Liver (tissue), 9 donors: Measurements from ENCODE around the gene NKX1-2. TPM values are rescaled to one million over a fixed set of nuclear protein-coding genes. Genes with fewer than 3 reads are reported as not detected.
"Not testable (repeated sequence)": the region's sequence is repeated elsewhere in the genome, so short reads cannot be mapped to it uniquely, and the experiment has no call there.

ENCODE experiments used
- DNase-seq: peaks from one replicate; pipeline ENCODE4 v3.0.0-alpha.2; 2017; ENCODE audit warnings: low spot score
- H3K27ac ChIP-seq, 2 donors: one replicate each; pipeline ENCODE4 v1.7.0; 2013; ENCODE audit warnings: inconsistent platforms in 2 of 2, low read length in 2 of 2, control low read depth in 1 of 2, low read depth in 1 of 2, mild to moderate bottlenecking in 1 of 2
- H3K27me3 ChIP-seq, 4 donors: one replicate each; pipeline versions ENCODE4 v1.6.1 to v1.7.0; 2013; ENCODE audit warnings: low read length in 3 of 4, inconsistent platforms in 1 of 4, mild to moderate bottlenecking in 1 of 4, moderate library complexity in 1 of 4; ENCODE audit not compliant: control insufficient read depth in 4 of 4, insufficient read depth in 4 of 4
- H3K36me3 ChIP-seq, 4 donors: one replicate each; pipeline versions ENCODE4 v1.6.1 to v1.7.0; 2013; ENCODE audit warnings: low read length in 3 of 4, mild to moderate bottlenecking in 3 of 4, low read depth in 1 of 4, moderate library complexity in 1 of 4; ENCODE audit not compliant: control insufficient read depth in 4 of 4, insufficient read depth in 3 of 4
- H3K4me1 ChIP-seq, 4 donors: one replicate each; pipeline versions ENCODE4 v1.6.1 to v1.7.0; 2013; ENCODE audit warnings: low read length in 3 of 4, mild to moderate bottlenecking in 3 of 4, moderate library complexity in 1 of 4; ENCODE audit not compliant: control insufficient read depth in 4 of 4, insufficient read depth in 4 of 4
- H3K4me3 ChIP-seq, 3 donors: one replicate each; pipeline versions ENCODE4 v1.6.1 to v1.7.0; 2013; ENCODE audit warnings: low read length in 3 of 3, control low read depth in 1 of 3, low read depth in 1 of 3, mild to moderate bottlenecking in 1 of 3
- H3K9ac ChIP-seq, 2 donors: one replicate each; pipeline ENCODE4 v1.7.0; 2013; ENCODE audit warnings: low read length in 2 of 2, mild to moderate bottlenecking in 2 of 2, moderate library complexity in 2 of 2, control low read depth in 1 of 2, low read depth in 1 of 2
- H3K9me3 ChIP-seq, 4 donors: one replicate each; pipeline versions ENCODE4 v1.6.1 to v1.7.0; 2013; ENCODE audit warnings: low read length in 3 of 4; ENCODE audit not compliant: control insufficient read depth in 4 of 4
- EGR1 ChIP-seq, 2 donors: IDR thresholded peaks; 2 replicates each; pipeline ENCODE4 v1.6.1; 2016 to 2018; ENCODE audit warnings: antibody characterized with exemption in 2 of 2, low read depth in 2 of 2
- FOXA1 ChIP-seq: IDR thresholded peaks from 2 replicates; pipeline ENCODE4 v1.6.1; 2016; ENCODE audit warnings: antibody characterized with exemption
- JUND ChIP-seq, 2 donors: IDR thresholded peaks; 2 replicates each; pipeline ENCODE4 v1.6.1; 2016; ENCODE audit warnings: antibody characterized with exemption in 2 of 2
- NR2F2 ChIP-seq: IDR thresholded peaks from 2 replicates; pipeline ENCODE4 v1.6.1; 2016; ENCODE audit warnings: antibody characterized with exemption
- RXRA ChIP-seq, 2 donors: IDR thresholded peaks; 2 replicates each; pipeline ENCODE4 v1.6.1; 2017 to 2018; ENCODE audit warnings: antibody characterized with exemption in 2 of 2, mild to moderate bottlenecking in 1 of 2
- TAF1 ChIP-seq: conservative IDR thresholded peaks from 2 replicates; pipeline ENCODE4 v1.6.1; 2016; ENCODE audit warnings: antibody characterized with exemption, mild to moderate bottlenecking
- YY1 ChIP-seq: IDR thresholded peaks from 2 replicates; pipeline ENCODE4 v1.6.1; 2016; ENCODE audit warnings: antibody characterized with exemption, mild to moderate bottlenecking
- WGBS: extraction: QIAGEN DNeasy Blood & Tissue Kit; methylation state at CpG from one replicate; pipeline ENCODE4 v1.1.7; 2013; 5-methylcytosine and 5-hydroxymethylcytosine counted together
- polyA plus RNA-seq, 2 donors: library from polyadenylated mRNA; stranded (reverse) in 1 of 2; unstranded in 1 of 2; fragments of 200-250 nt in 1 of 2; fragments of >200 nt in 1 of 2; fragmentation: Nextera tagmentation in 1 of 2; extraction: Ambion mirVana in 1 of 2; gene quantifications; one replicate each; pipeline versions ENCODE4 v1.2.1 to v1.2.3, GENCODE V29; 2013 to 2015
- total RNA-seq, 2 donors: library from RNA; depleted of rRNA; stranded (reverse); fragments of >200 nt; gene quantifications; one replicate each; pipeline ENCODE4 v1.2.3, GENCODE V29; 2014
- TF ChIP-seq, protein P1 (sequence below): IDR thresholded peaks from 2 replicates; pipeline ENCODE4 v1.6.1; 2016; ENCODE audit warnings: antibody characterized with exemption
- TF ChIP-seq, protein P2 (sequence below): fragments of 150-350 bp; IDR thresholded peaks from 2 replicates; pipeline ENCODE4 v1.5.1; 2017; ENCODE audit warnings: improper control_type of control experiment, low read depth, low read length; ENCODE audit not compliant: missing input control
- donor health status: healthy.
- donor health status: healthy.
- donor health status: healthy.
- donor health status: healthy.
- donor health status: healthy.

Gene NKX1-2
- total and polyA plus RNA-seq, 4 donors = not detected

DNA sequence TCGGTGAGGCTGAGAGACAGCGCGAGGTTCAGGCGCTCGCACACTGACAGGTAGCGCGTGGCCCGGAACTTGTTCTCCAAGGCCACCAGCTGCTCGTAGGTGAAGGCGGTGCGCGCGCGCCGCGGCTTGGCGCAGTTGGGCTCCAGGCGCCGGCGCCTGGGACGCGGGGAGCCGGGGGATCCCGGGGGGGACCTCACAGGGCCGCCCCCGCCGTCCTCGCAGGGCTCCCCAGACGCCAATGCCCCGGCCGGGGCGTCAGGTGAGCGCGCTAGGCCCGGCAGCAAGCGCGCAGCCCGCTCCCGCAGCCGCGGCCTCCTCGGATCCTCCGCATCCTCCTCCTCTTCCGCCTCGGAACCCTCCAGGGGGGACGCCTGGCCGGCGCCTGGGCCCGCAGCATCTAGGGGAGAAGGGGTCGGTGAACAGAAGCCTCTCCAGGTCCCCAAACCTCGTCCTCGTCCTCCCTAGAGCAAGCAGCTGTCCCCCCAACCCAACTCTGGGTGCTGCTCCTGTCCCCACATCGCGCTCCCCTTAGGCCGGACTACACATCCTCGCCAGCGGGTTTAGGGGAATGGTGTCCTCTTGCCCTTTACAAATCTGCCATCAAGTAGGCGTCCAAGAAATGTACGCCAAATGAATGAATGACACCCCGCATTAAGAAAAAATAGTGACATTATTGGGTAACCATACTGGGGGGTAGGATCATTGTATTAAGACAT is 1.9 kb downstream of the NKX1-2 start:
- Histone ChIP-seq H3K9ac (no peak overlapping the region), H3K9me3 (no peaks in the 10 kb centered on the region), H3K4me3 (peak overlapping the region in 1 of 3 donors; percentile 40), H3K27ac (no peak overlapping the region), H3K4me1 (peaks cover 9 to 28% (median 20%) of the 10 kb centered on the region in 4 donors), H3K36me3 (no peaks in the 10 kb centered on the region), H3K27me3 (peaks cover 5 to 21% (median 18%) of the 10 kb centered on the region in 4 donors)
- TF ChIP-seq JUND (IDR thresholded peaks at IDR 0.05) (no peak), TAF1 (no peak), NR2F2 (no peak), RXRA (IDR thresholded peaks at IDR 0.05) (no peak), EGR1 (IDR thresholded peaks at IDR 0.05; ENCODE audit: low read depth in 2 of 2) (no peak)
- TF ChIP-seq, protein P1, sequence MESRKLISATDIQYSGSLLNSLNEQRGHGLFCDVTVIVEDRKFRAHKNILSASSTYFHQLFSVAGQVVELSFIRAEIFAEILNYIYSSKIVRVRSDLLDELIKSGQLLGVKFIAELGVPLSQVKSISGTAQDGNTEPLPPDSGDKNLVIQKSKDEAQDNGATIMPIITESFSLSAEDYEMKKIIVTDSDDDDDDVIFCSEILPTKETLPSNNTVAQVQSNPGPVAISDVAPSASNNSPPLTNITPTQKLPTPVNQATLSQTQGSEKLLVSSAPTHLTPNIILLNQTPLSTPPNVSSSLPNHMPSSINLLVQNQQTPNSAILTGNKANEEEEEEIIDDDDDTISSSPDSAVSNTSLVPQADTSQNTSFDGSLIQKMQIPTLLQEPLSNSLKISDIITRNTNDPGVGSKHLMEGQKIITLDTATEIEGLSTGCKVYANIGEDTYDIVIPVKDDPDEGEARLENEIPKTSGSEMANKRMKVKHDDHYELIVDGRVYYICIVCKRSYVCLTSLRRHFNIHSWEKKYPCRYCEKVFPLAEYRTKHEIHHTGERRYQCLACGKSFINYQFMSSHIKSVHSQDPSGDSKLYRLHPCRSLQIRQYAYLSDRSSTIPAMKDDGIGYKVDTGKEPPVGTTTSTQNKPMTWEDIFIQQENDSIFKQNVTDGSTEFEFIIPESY = no peak
- TF ChIP-seq, protein P2, sequence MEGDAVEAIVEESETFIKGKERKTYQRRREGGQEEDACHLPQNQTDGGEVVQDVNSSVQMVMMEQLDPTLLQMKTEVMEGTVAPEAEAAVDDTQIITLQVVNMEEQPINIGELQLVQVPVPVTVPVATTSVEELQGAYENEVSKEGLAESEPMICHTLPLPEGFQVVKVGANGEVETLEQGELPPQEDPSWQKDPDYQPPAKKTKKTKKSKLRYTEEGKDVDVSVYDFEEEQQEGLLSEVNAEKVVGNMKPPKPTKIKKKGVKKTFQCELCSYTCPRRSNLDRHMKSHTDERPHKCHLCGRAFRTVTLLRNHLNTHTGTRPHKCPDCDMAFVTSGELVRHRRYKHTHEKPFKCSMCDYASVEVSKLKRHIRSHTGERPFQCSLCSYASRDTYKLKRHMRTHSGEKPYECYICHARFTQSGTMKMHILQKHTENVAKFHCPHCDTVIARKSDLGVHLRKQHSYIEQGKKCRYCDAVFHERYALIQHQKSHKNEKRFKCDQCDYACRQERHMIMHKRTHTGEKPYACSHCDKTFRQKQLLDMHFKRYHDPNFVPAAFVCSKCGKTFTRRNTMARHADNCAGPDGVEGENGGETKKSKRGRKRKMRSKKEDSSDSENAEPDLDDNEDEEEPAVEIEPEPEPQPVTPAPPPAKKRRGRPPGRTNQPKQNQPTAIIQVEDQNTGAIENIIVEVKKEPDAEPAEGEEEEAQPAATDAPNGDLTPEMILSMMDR = no peak
- WGBS = 6% methylated on average over 60 of the region's 60 CpGs
- no peak for DNase-seq

DNA sequence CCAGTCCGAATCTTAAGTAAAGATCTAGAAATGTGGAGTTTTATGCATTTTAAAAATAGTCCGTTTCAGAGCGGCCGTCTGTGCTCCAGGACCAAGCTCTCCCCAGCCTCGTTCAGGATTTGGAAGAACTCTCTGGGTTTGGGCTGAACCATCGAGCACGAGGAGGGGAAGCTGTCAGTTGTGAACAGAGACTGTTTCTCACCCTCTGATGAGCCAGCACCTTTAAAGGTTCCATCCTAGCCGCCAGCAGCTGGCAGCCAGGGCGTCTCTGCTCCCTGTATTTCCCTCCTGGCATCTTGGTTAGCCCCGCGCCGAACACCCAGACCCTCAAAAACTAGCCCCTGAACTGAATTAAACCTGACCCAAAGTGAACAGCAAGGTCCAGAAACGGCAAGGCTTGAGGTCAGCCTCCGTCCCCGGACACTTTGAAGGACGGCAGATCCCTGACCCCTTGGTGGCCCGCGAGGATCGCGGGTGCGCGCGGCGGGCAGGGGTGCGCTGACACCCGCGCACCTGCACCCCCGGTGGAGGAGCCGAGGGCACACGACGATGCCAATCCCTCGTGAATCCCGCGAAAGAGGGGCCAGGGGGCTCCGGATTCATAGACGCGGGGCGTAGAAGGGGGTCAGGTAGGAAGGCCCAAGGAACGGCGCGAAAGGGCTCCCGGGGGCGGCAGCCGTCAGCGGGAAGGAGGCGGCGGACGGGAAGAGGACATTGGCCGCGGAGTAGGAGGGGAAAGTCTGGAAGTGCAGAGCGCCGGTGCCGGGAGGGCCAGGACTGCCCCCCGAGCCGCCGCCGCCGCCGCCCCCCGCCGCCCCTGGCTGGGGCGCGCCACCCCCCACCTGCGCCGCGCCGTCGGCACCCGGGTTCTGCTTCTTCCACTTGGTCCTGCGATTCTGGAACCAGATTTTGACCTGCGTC is 2.7 kb downstream of the NKX1-2 start:
- no peak for DNase-seq
- Histone ChIP-seq H3K4me3 (peak overlapping the region in 1 of 3 donors; percentile 40), H3K9me3 (no peaks in the 10 kb centered on the region), H3K27me3 (peaks cover 5 to 21% (median 18%) of the 10 kb centered on the region in 4 donors), H3K4me1 (peaks cover 9 to 28% (median 20%) of the 10 kb centered on the region in 4 donors), H3K36me3 (no peaks in the 10 kb centered on the region), H3K9ac (no peak overlapping the region), H3K27ac (no peak overlapping the region)
- whole genome bisulfite sequencing = 20% methylated on average over 71 of the region's 71 CpGs
- no peak for TF ChIP-seq YY1
- TF ChIP-seq TAF1 = no peak
- no peak for TF ChIP-seq FOXA1

DNA sequence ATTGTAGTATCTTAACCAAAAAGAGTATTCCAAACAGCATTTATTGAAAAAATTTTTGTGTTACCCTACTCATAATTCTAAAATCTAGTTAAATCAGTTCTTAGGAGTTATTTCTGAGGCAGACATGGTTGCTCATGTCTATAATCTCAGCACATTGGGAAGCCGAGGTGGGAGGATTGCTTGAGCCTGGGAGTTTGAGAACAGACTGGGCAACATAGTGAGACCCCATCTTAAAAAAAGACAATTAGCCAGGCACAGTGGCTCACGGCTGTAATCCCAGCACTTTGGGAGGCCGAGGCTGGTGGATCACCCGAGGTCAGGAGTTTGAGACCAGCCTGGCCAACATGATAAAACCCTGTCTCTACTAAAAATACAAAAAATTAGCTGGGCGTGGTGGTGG is 8.1 kb downstream of the NKX1-2 start:
- H3K4me3 ChIP-seq, H3K9me3 ChIP-seq, H3K27me3 ChIP-seq, H3K36me3 ChIP-seq, H3K27ac ChIP-seq, H3K4me1 ChIP-seq, H3K9ac ChIP-seq, DNase-seq: not testable (repeated sequence)
- WGBS = 92% methylated on average over 5 of the region's 5 CpGs
